A549 (cell line): ENCODE results near the gene C2orf49. TPM values are rescaled to one million over a fixed set of nuclear protein-coding genes. Genes with fewer than 3 reads are reported as not detected.

Source experiments
- ATAC-seq, 2 experiments: fragments of 200-7000 bp in 1 of 2; fragments of >200 bp in 1 of 2; cut with Nextera tagmentation in 1 of 2; cut with Tn5 transposase in 1 of 2; 3 replicates each; pipeline versions ENCODE4 v1.8.0 to v1.9.1; 2018 to 2020; ENCODE audit warnings: mild to moderate bottlenecking in 1 of 2, moderate library complexity in 1 of 2
- CTCF ChIA-PET: fragments of 300-600 bp; sonication (Branson Sonifier 250); formaldehyde crosslinking; extraction: SDS; loops from one replicate; lab custom pipeline; 2021; ENCODE audit warnings: antibody characterized with exemption, inconsistent platforms; lab: Yijun Ruan, JAX
- POLR2A ChIA-PET: fragments of 350-600 bp; formaldehyde crosslinking; extraction: SDS; loops from one replicate; lab custom pipeline; 2021; ENCODE audit warnings: antibody characterized with exemption, inconsistent platforms; lab: Yijun Ruan, JAX
- DNase-seq, 2 experiments: peaks; one replicate each; pipeline versions ENCODE4 v3.0.0 to v3.0.0-alpha.2; 2011 to 2016; ENCODE audit warnings: low read depth in 1 of 2, low spot score in 1 of 2
- FAIRE-seq: peaks from 2 replicates; lab custom pipeline; 2011; peaks lifted over from hg19 to GRCh38; lab: Jason Lieb, UNC
- H3K27ac ChIP-seq, 2 experiments: fragments of >200 bp; sonication (Bioruptor Twin); formaldehyde crosslinking; 3 replicates each; pipeline ENCODE4 v1.5.1; 2016 to 2017
- H3K4me1 ChIP-seq: fragments of >200 bp; sonication (Bioruptor Twin); formaldehyde crosslinking; 3 replicates; pipeline ENCODE4 v1.6.1; 2016
- H3K4me2 ChIP-seq: fragments of >200 bp; sonication (Bioruptor Twin); formaldehyde crosslinking; 3 replicates; pipeline ENCODE4 v1.6.1; 2016
- H3K4me3 ChIP-seq: fragments of >200 bp; sonication (Bioruptor Twin); formaldehyde crosslinking; 3 replicates; pipeline ENCODE4 v1.5.1; 2016
- H3K9me3 ChIP-seq: fragments of >200 bp; sonication (Bioruptor Twin); formaldehyde crosslinking; 3 replicates; pipeline ENCODE4 v1.6.1; 2016
- ATOH8 ChIP-seq: fragments of 250-450 bp; sonication (Bioruptor Pico); IDR thresholded peaks from 2 replicates; pipeline ENCODE4 v1.5.0; 2020; ENCODE audit warnings: low read depth, mild to moderate bottlenecking, moderate library complexity
- BHLHE40 ChIP-seq: IDR thresholded peaks from 2 replicates; pipeline ENCODE4 v1.6.1; 2012; ENCODE audit warnings: low read depth, low read length, inconsistent platforms
- CEBPB ChIP-seq, 2 experiments: fragments of >200 bp in 1 of 2; sonication (Bioruptor Twin) in 1 of 2; formaldehyde crosslinking in 1 of 2; IDR thresholded peaks; 2 replicates each; pipeline ENCODE4 v1.6.1; 2012 to 2016
- EHMT2 ChIP-seq: fragments of 200-600 bp; sonication (generic); IDR thresholded peaks from 2 replicates; pipeline ENCODE4 v1.6.1; 2016; ENCODE audit warnings: antibody characterized with exemption, low read depth, mild to moderate bottlenecking, moderate library complexity
- EP300 ChIP-seq, 2 experiments: fragments of >200 bp; sonication (Bioruptor Twin); formaldehyde crosslinking; IDR thresholded peaks; 2 replicates in 1 of 2; 3 replicates in 1 of 2; pipeline ENCODE4 v1.6.1; 2016 to 2017
- FOSB ChIP-seq: fragments of 250-450 bp; sonication (Bioruptor Pico); IDR thresholded peaks from 2 replicates; pipeline ENCODE4 v1.5.0; 2020; ENCODE audit warnings: mild to moderate bottlenecking, moderate library complexity
- FOSL2 ChIP-seq, 2 experiments: fragments of 450-650 bp in 1 of 2; fragments of >200 bp in 1 of 2; sonication (Bioruptor Twin) in 1 of 2; formaldehyde crosslinking; IDR thresholded peaks; 2 replicates each; pipeline versions ENCODE4 v1.5.0 to v1.6.1; 2016 to 2020; ENCODE audit warnings: mild to moderate bottlenecking in 1 of 2, moderate library complexity in 1 of 2
- HDAC2 ChIP-seq: fragments of 200-600 bp; sonication (generic); IDR thresholded peaks from 2 replicates; pipeline ENCODE4 v1.6.1; 2016
- KDM5A ChIP-seq: fragments of 200-600 bp; sonication (generic); IDR thresholded peaks from 2 replicates; pipeline ENCODE4 v1.6.1; 2016; ENCODE audit warnings: antibody characterized with exemption, mild to moderate bottlenecking
- MAFK ChIP-seq: fragments of 450-650 bp; IDR thresholded peaks from 2 replicates; pipeline ENCODE4 v1.6.1; 2014; ENCODE audit not compliant: partially characterized antibody
- MAZ ChIP-seq: fragments of 150-350 bp; IDR thresholded peaks from 2 replicates; pipeline ENCODE4 v1.6.1; 2014; ENCODE audit warnings: antibody characterized with exemption, low read depth, low read length, borderline replicate concordance
- MYC ChIP-seq: IDR thresholded peaks from 2 replicates; pipeline ENCODE4 v1.6.1; 2012; ENCODE audit warnings: mild to moderate bottlenecking, inconsistent platforms, low read length, improper control_type of control experiment, borderline replicate concordance
- NR3C1 ChIP-seq: fragments of >200 bp; sonication (Bioruptor Twin); formaldehyde crosslinking; IDR thresholded peaks from 3 replicates; pipeline ENCODE4 v1.6.1; 2017
- POLR2AphosphoS2 ChIP-seq: conservative IDR thresholded peaks from 2 replicates; pipeline ENCODE4 v1.6.1; 2012; ENCODE audit warnings: low read length, improper control_type of control experiment, inconsistent platforms
- RAD21 ChIP-seq, 2 experiments: fragments of >200 bp in 1 of 2; sonication (Bioruptor Twin) in 1 of 2; formaldehyde crosslinking in 1 of 2; IDR thresholded peaks in 1 of 2; conservative IDR thresholded peaks in 1 of 2; 2 replicates in 1 of 2; 3 replicates in 1 of 2; pipeline ENCODE4 v1.6.1; 2012 to 2018; ENCODE audit warnings: inconsistent platforms in 1 of 2
- RARB ChIP-seq: fragments of 250-450 bp; sonication (Bioruptor Pico); IDR thresholded peaks from 2 replicates; pipeline ENCODE4 v1.8.0; 2021; ENCODE audit warnings: mild to moderate bottlenecking, moderate library complexity
- REST ChIP-seq: fragments of 200-600 bp; sonication (generic); IDR thresholded peaks from 2 replicates; pipeline ENCODE4 v1.6.1; 2016; ENCODE audit warnings: antibody characterized with exemption, mild to moderate bottlenecking, moderate library complexity
- TFCP2L1 ChIP-seq: fragments of 250-450 bp; sonication (Bioruptor Pico); IDR thresholded peaks from 2 replicates; pipeline ENCODE4 v1.5.0; 2021; ENCODE audit warnings: mild to moderate bottlenecking
- TP53 ChIP-seq: fragments of 250-450 bp; sonication (Bioruptor Pico); IDR thresholded peaks from 2 replicates; pipeline ENCODE4 v1.5.0; 2021; ENCODE audit warnings: mild to moderate bottlenecking, moderate library complexity
- ZSCAN20 ChIP-seq: fragments of 250-450 bp; sonication (Bioruptor Pico); IDR thresholded peaks from 2 replicates; pipeline ENCODE4 v1.8.0; 2022; ENCODE audit warnings: mild to moderate bottlenecking, moderate library complexity
- WGBS: methylation state at CpG from one replicate; pipeline ENCODE4 v1.1.6; 2017; ENCODE audit errors: missing lambda C conversion rate; 5-methylcytosine and 5-hydroxymethylcytosine counted together
- polyA plus RNA-seq, 4 experiments: library from polyadenylated mRNA; depleted of rRNA in 3 of 4; stranded (reverse); fragments of >200 nt; fragmentation: RNase III in 1 of 4; extraction: RNeasy Plus Mini Kit Qiagen cat#74134 plus additional on column Dnase treatment in 1 of 4; gene quantifications; 2 replicates in 3 of 4; 3 replicates in 1 of 4; pipeline ENCODE4 v1.2.3, GENCODE V29; 2011 to 2017
- TF ChIP-seq, protein P1 (sequence below): fragments of >200 bp; sonication (Bioruptor Twin); formaldehyde crosslinking; IDR thresholded peaks from 2 replicates; pipeline ENCODE4 v1.6.1; 2016
- TF ChIP-seq, protein P2 (sequence below): fragments of >200 bp; sonication (Bioruptor Twin); formaldehyde crosslinking; IDR thresholded peaks from 3 replicates; pipeline ENCODE4 v1.6.1; 2016
- TF ChIP-seq, protein P3 (sequence below): fragments of 450-650 bp; IDR thresholded peaks from 2 replicates; pipeline ENCODE4 v1.6.1; 2014; ENCODE audit warnings: antibody characterized with exemption

C2orf49 gene
- polyA plus RNA-seq, 2 of the 4 experiments (the other 2 are of a cell fraction) = 19.4 to 25.7 TPM

DNA sequence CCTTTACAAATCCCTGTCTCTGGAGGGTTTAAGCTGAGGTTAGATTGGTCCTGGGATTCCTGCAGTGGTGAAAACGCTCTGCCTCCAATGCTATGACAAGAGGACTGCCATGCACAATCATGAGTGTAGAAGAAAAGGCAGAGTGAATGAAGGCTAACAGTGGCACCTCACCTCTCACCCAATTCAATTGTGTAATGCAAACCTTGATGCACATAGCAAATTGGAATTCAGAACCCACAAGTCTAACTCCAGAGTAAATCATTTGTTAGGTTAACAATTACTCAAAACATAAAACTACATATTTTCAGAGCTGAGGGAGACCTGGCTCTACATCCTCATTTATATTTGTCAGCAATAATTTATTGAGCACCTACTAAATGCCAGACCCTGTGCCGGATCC is 9.7 kb upstream of the C2orf49 start:
- no peak for FAIRE-seq
- TF ChIP-seq, protein P1, sequence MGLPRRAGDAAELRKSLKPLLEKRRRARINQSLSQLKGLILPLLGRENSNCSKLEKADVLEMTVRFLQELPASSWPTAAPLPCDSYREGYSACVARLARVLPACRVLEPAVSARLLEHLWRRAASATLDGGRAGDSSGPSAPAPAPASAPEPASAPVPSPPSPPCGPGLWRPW = no peak
- TF ChIP-seq TFCP2L1 (CRISPR knock-in tag) (no peak), EHMT2 (no peak), KDM5A (no peak), REST (no peak), HDAC2 (no peak), NR3C1 (no peak), MAFK (no peak), FOSB (CRISPR knock-in tag) (no peak), MYC (no peak), ZSCAN20 (CRISPR knock-in tag) (no peak), POLR2AphosphoS2 (no peak)
- TF ChIP-seq, protein P2, sequence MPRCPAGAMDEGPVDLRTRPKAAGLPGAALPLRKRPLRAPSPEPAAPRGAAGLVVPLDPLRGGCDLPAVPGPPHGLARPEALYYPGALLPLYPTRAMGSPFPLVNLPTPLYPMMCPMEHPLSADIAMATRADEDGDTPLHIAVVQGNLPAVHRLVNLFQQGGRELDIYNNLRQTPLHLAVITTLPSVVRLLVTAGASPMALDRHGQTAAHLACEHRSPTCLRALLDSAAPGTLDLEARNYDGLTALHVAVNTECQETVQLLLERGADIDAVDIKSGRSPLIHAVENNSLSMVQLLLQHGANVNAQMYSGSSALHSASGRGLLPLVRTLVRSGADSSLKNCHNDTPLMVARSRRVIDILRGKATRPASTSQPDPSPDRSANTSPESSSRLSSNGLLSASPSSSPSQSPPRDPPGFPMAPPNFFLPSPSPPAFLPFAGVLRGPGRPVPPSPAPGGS = no peak
- no peak for ATAC-seq
- Histone ChIP-seq H3K4me2 (no peak overlapping the region; the same call in 2 of the 3 replicates), H3K4me3 (no peak overlapping the region), H3K9me3 (no peaks in the 10 kb centered on the region), H3K27ac (no peak overlapping the region), H3K4me1 (peaks cover 22% of the 10 kb centered on the region; the same call in 2 of the 3 replicates)
- POLR2A ChIA-PET = interaction anchor here (1.9 kb wide), 1 partner anchor 9 kb away, joined by 4 read pairs; the partner anchor contains the start of gene C2orf49
- no peak for DNase-seq
- CTCF ChIA-PET = interaction anchor here (0.9 to 2.0 kb wide), 3 partner anchors 34 to 89 kb away, joined by 3 to 8 read pairs (median 4); no protein-coding TSS in a partner anchor
- 93% methylated on average over 2 of the region's 2 CpGs for WGBS

DNA sequence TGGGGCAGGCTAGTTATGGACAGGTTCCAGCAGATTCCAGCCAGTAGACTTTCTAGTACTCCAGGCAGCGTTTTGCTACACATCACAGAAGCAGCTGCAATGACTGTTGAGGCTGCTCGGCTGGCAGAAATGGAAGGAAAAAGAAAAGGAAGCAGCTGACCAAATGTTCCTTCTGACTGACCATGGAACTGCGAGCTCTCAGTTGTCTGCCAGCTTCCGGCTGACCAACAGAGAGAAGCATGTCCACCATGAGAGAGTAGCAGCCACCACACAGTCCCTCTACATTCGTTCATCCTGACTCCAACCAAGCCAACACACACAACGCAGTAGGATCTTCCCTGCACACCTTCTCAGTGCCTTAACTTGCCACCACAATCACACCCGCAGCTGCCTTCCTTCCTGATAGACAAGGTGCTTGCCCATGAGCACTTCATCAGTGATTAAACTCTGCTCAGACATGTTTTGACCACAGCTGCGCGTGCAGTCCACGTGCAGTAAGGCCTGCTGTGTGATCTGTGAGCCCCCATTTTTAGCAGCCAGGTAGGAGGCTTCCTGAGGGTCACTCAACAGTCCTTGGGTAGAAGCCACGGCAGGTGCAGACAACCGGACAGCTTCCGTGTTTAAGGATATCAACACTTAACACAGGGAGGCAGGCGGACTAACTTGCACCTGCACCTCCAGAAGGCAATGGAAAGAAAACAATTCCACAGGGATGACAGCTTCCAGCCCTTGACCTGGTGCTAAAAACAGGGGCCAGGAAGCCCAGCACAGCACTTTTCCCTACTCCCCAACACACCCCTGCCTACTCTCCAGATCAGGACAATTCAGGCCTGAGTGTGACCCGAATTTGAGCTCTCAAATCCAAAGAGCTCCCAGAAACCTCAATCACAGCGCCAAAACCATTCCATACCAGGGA is 8.8 kb upstream of the C2orf49 start:
- peak; percentile 22 to 33; a peak in 4 of 6 replicates for ATAC-seq
- no peak for FAIRE-seq
- peak overlapping the region; percentile 98 to 99 for H3K27ac ChIP-seq
- H3K4me1 ChIP-seq = peaks cover 22% of the 10 kb centered on the region; the same call in 2 of the 3 replicates
- ChIA-PET CTCF (interaction anchor here (0.9 to 2.0 kb wide), 3 partner anchors 35 to 90 kb away, joined by 3 to 8 read pairs (median 4); no protein-coding TSS in a partner anchor), POLR2A (interaction anchor here (1.0 to 1.9 kb wide), 2 partner anchors 9 to 62 kb away, joined by 4 to 5 read pairs; partner anchors contain the start of gene C2orf49)
- H3K9me3 ChIP-seq = no peaks in the 10 kb centered on the region
- H3K4me3 ChIP-seq = peak overlapping the region; percentile 80
- no peak for TF ChIP-seq TP53 (CRISPR knock-in tag)
- no peak for TF ChIP-seq KDM5A
- DNase-seq = peak in 1 of 2 experiments; percentile 20
- WGBS = 70% methylated on average over 16 of the region's 16 CpGs
- peak overlapping the region; percentile 71 for H3K4me2 ChIP-seq

GRCh38 chr2:105329197-105329554 is 8.2 kb upstream of the C2orf49 start:
- CTCF ChIA-PET = interaction anchor here (1.6 kb wide), 1 partner anchor 11 kb away, joined by 5 read pairs; no protein-coding TSS in a partner anchor
- peak overlapping the region; percentile 71 for H3K4me2 ChIP-seq
- WGBS = 2% methylated on average over 6 of the region's 17 CpGs
- no peaks in the 10 kb centered on the region for H3K9me3 ChIP-seq
- H3K4me3 ChIP-seq = peak overlapping the region; percentile 80
- TF ChIP-seq FOSL2 (IDR thresholded peaks at IDR 0.05) (no peak), FOSL2 (CRISPR knock-in tag; IDR thresholded peaks at IDR 0.05) (no peak), BHLHE40 (no peak), POLR2AphosphoS2 (no peak), RARB (CRISPR knock-in tag) (no peak), CEBPB (IDR thresholded peaks at IDR 0.05) (no peak), RAD21 (conservative IDR thresholded peaks at IDR 0.05 in 1 of 2, IDR thresholded peaks at IDR 0.05 in 1 of 2) (no peak), ATOH8 (CRISPR knock-in tag) (no peak), EP300 (IDR thresholded peaks at IDR 0.05) (no peak), MAZ (no peak)
- TF ChIP-seq, protein P3, sequence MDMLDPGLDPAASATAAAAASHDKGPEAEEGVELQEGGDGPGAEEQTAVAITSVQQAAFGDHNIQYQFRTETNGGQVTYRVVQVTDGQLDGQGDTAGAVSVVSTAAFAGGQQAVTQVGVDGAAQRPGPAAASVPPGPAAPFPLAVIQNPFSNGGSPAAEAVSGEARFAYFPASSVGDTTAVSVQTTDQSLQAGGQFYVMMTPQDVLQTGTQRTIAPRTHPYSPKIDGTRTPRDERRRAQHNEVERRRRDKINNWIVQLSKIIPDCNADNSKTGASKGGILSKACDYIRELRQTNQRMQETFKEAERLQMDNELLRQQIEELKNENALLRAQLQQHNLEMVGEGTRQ = no peak
- FAIRE-seq = no peak
- peak overlapping the region; percentile 98 to 99 for H3K27ac ChIP-seq
- H3K4me1 ChIP-seq = peaks cover 22% of the 10 kb centered on the region; the same call in 2 of the 3 replicates
- peak; percentile 43 to 46; a peak in 4 of 6 replicates for ATAC-seq
- DNase-seq = peak in 1 of 2 experiments; percentile 8
- POLR2A ChIA-PET = interaction anchor here (1.0 to 1.9 kb wide), 2 partner anchors 8 to 62 kb away, joined by 4 to 5 read pairs; partner anchors contain the start of gene C2orf49
